ENCODE results near the gene CTNNA2.

The CTNNA2 gene

GRCh38 chr2:80454628-80455027 is 941.8 kb downstream of the CTNNA2 start:
- DNase-seq = no peak

GRCh38 chr2:80459028-80459427 is 946.2 kb downstream of the CTNNA2 start:
- no peak for DNase-seq

- no peak for DNase-seq
Observed at GRCh38 chr2:80461505-80462197, 948.8 kb downstream of the CTNNA2 start.

GRCh38 chr2:80462654-80463053 is 949.8 kb downstream of the CTNNA2 start:
- DNase-seq = no peak

GRCh38 chr2:80464275-80464674 is 951.4 kb downstream of the CTNNA2 start:
- DNase-seq = no peak

GRCh38 chr2:80467262-80467811 is 954.5 kb downstream of the CTNNA2 start:
- DNase-seq = no peak

GRCh38 chr2:80469428-80469827 is 956.6 kb downstream of the CTNNA2 start:
- DNase-seq = no peak

GRCh38 chr2:80473069-80473468 is 960.2 kb downstream of the CTNNA2 start:
- no peak for DNase-seq

GRCh38 chr2:80473796-80474195 is 960.9 kb downstream of the CTNNA2 start:
- no peak for DNase-seq

- DNase-seq = no peak
Observed at GRCh38 chr2:80475970-80476369, 963.1 kb downstream of the CTNNA2 start.

GRCh38 chr2:80476535-80477117 is 963.8 kb downstream of the CTNNA2 start:
- DNase-seq = no peak

- no peak for DNase-seq
Observed at GRCh38 chr2:80482276-80482675, 969.4 kb downstream of the CTNNA2 start.

- no peak for DNase-seq
Observed at GRCh38 chr2:80489717-80490116, 976.9 kb downstream of the CTNNA2 start.

GRCh38 chr2:80490964-80491363 is 978.1 kb downstream of the CTNNA2 start:
- DNase-seq = no peak

GRCh38 chr2:80496346-80496745 is 983.5 kb downstream of the CTNNA2 start:
- no peak for DNase-seq

GRCh38 chr2:80496775-80497174 is 983.9 kb downstream of the CTNNA2 start:
- no peak for DNase-seq

- DNase-seq = no peak
Observed at GRCh38 chr2:80499095-80499494, 986.2 kb downstream of the CTNNA2 start.

- DNase-seq = no peak
Observed at GRCh38 chr2:80501874-80502624, 989.2 kb downstream of the CTNNA2 start.

GRCh38 chr2:80506563-80506962 is 993.7 kb downstream of the CTNNA2 start:
- DNase-seq = no peak

- DNase-seq = no peak
Observed at GRCh38 chr2:80510716-80511115, 997.9 kb downstream of the CTNNA2 start.

GRCh38 chr2:80515964-80516363 is 1003.1 kb downstream of the CTNNA2 start:
- DNase-seq = no peak

- no peak for DNase-seq
Observed at GRCh38 chr2:80517316-80517715, 1004.5 kb downstream of the CTNNA2 start.

- DNase-seq = no peak
Observed at GRCh38 chr2:80519121-80519643, 1006.3 kb downstream of the CTNNA2 start.
